ENCODE measurements around the gene UPK3B. TPM values are rescaled to one million over a fixed set of nuclear protein-coding genes. Genes with fewer than 3 reads are reported as not detected.
"Not testable (repeated sequence)": the region's sequence is repeated elsewhere in the genome, so short reads cannot be mapped to it uniquely, and the experiment has no call there.

The UPK3B gene
- total RNA-seq (2014; rRNA removed; shearing (Covaris generic)): 0.33 and 0.69 TPM in 2 replicates

DNA sequence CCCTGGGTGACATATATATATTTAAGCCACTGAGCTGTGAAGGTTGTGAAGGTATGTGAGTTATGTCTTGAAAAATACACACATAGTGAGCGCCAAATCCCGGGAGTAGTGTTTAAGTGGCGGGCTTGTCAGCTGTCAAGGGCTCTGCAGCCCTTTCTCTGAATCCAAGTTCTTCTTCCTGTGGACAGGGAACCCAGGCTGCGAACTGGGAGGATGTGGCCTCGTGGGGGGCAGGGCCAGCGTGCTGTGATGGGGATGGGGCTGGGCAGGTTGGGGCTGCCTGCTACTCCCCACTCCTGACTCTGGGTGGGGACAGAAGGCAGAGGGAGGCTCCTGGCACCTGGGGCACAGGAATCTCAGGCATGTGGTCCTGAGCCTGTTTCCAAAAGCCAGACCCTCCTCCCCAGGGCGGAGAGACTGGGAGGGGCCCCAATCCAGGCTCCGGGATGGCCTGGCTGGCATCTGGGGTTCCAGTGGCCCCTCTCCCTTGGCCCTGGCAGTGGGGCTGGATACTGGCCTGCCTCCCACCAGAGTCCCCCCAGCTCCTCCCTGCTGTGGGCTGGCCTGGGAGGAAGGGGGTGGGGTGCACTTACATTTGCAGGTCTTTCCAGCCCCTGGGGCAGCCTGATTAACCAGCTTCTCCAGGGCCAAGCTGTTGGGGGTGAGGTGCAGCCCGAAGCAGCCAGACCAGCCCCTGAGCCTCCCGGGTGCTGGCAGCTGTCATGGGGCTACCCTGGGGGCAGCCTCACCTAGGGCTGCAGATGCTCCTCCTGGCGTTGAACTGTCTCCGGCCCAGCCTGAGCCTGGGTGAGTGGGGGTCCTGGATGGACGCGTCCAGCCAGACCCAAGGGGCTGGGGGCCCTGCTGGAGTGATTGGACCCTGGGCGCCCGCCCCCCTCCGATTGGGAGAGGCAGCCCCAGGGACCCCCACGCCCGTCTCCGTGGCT lies at the start of gene UPK3B:
Gene UPK3B (plus strand): TSS at position 622 of the 947 bp plus-strand sequence. CDS start 101 bp downstream, at position 723.
- H3K4me3 ChIP-seq: peak within 1 kb of the TSS; percentile 13
- H3K9me3 ChIP-seq (replicated peaks): no peaks in the 10 kb centered on the region
- no peaks in the 10 kb centered on the region for H3K36me3 ChIP-seq
- peaks cover 28% of the 10 kb centered on the region for H3K4me1 ChIP-seq
- peak within 1 kb of the TSS; percentile 12; the same call in 1 of the 2 replicates for H3K27ac ChIP-seq
- no peaks in the 10 kb centered on the region for H3K27me3 ChIP-seq
- peak; percentile 70 to 71 for DNase-seq

GRCh38 chr7:76460767-76461166 lies 49.6 kb upstream of the UPK3B start:
- H3K27me3 ChIP-seq; H3K36me3 ChIP-seq; H3K9me3 ChIP-seq (replicated peaks); DNase-seq; H3K4me1 ChIP-seq; H3K4me3 ChIP-seq; H3K27ac ChIP-seq: not testable (repeated sequence)

DNA sequence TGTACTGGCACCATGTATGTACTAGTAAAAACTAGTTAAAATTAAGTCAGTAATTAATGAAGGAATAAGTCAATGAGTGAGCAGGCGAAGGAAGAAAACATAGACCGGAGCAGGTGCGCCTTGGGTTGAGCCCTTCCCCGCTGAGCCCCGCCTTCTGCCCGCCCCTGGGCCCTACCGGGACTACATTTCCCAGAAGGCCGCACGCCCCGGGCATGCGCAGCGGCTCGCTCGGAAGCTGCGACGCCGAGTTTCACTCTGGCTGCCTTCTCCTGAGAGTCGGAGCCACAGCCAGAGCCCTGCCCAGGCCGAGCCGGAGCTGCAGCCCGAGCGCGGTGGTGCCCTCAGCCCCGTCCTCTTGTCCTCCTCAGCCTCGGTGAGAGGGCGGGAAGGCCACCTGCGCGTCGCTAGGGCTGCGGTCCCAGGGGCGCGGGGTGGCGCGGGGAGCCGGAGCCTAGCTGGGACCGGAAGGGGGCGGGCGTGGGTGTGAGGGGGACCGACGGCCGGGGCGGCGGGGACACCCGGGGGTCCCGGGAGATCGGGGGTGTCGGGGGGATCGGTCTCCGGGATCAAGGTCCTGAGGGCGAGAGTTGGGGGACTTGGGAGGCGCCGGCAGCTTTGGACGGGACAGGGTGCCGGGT lies 48.8 kb upstream of the UPK3B start, which contains the start of gene DTX2:
Gene DTX2 (plus strand): TSS at position 246 of the 638 bp plus-strand sequence. CDS start 18,801 bp downstream, outside the sequence.
- H3K9me3 ChIP-seq (replicated peaks); H3K27me3 ChIP-seq; H3K27ac ChIP-seq; H3K4me3 ChIP-seq; H3K4me1 ChIP-seq; H3K36me3 ChIP-seq: not testable (repeated sequence)
- peak in 1 of 2 experiments; percentile 22 for DNase-seq

- not testable (repeated sequence) for H3K9me3 ChIP-seq (replicated peaks); H3K36me3 ChIP-seq; H3K4me3 ChIP-seq; H3K4me1 ChIP-seq; DNase-seq; H3K27me3 ChIP-seq; H3K27ac ChIP-seq
Measured at GRCh38 chr7:76462271-76462882, 48.0 kb upstream of the UPK3B start.

DNA sequence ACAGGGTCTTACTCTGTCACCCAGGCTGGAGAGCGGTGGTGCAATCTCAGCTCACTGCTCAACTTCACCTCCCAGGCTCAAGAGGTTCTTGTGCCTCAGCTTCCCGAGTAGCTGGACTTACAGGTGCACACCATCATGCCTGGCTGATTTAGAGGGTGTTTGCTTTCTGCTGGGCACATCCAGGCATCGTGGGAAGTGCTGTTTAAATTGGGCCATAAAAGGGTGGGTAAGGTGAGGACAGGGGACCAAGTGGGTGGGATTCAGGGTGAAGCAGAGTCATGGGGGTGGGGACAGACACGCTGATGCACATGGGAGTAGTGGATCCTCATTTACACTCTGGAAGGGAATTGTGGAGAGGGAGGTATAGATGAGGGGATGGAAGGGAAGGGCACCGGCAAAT lies 45.4 kb upstream of the UPK3B start:
- not testable (repeated sequence) for H3K27ac ChIP-seq; DNase-seq; H3K4me1 ChIP-seq; H3K27me3 ChIP-seq; H3K4me3 ChIP-seq; H3K9me3 ChIP-seq (replicated peaks); H3K36me3 ChIP-seq

- not testable (repeated sequence) for H3K4me3 ChIP-seq; H3K4me1 ChIP-seq; DNase-seq; H3K9me3 ChIP-seq (replicated peaks); H3K27ac ChIP-seq; H3K36me3 ChIP-seq; H3K27me3 ChIP-seq
Measured at GRCh38 chr7:76465950-76466349, 44.4 kb upstream of the UPK3B start.

DNA sequence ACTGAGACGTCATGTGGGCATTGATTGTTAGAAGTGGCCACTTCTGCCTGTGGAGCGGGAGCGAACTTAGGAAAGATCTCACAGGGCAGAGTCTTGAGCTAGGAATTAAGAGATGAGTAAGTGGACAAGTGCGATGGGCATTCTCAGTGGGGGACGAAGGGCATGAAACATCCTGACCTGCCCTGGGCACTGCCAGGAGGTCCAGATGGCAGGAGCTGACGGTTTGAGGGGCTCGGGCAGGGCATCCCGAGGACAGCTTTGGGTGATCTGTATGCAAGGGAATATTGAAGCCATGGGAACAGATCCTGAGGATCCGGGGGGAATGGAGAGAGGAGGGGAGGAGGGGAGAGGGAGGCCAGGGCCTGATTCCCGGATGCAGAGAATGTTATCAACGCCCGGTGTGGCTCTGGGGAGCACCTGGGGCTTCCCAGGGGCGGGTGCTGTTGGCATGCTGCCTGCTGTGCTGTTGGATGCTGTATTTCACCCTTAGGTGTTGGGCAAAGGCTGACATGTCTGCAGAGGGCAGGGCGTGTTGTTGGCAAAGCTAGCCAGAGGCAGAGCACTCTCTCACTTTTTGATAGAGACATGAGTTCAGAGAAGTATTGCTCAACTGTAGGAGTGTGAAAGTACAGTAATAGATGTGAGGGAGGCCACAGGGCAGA lies 42.5 kb upstream of the UPK3B start:
- not testable (repeated sequence) for H3K36me3 ChIP-seq; H3K27me3 ChIP-seq; H3K4me1 ChIP-seq; DNase-seq; H3K27ac ChIP-seq; H3K4me3 ChIP-seq; H3K9me3 ChIP-seq (replicated peaks)

DNA sequence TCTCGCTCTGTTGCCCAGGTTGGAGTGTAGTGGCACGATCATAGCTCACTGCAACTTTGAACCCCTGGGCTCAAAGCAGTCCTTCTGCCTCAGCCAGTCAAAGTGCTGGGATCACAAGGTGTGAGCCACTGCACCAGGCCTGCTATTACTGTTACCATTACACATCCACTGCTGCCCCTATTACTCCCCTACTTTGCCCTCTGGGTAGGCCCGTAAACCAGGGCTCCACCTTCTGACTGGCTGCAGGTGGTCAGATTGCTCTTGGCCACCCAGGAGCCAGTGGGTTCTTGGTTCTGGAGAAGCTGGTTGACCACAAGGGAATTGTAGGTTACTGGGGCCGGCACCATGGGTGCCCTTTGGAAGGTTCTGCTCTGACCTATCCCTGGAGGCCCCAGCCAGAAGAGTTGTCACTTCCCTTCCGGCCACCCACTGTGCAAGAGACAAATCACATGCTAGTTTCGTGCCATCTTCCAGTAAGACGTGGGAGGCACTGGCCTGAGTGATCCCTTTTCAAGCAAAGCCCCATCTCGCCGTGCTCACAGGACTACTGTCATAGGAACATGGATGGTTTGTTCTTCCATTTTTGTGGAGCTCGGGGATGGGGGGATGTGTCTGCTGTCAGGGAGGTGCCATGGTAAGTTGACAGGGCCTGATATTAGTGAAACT lies 38.7 kb upstream of the UPK3B start:
- H3K27ac ChIP-seq; H3K9me3 ChIP-seq (replicated peaks); H3K4me1 ChIP-seq; DNase-seq; H3K36me3 ChIP-seq; H3K4me3 ChIP-seq; H3K27me3 ChIP-seq: not testable (repeated sequence)

- H3K36me3 ChIP-seq; DNase-seq; H3K9me3 ChIP-seq (replicated peaks); H3K4me3 ChIP-seq; H3K27ac ChIP-seq; H3K4me1 ChIP-seq; H3K27me3 ChIP-seq: not testable (repeated sequence)
Measured at GRCh38 chr7:76473097-76473496, 37.3 kb upstream of the UPK3B start.

DNA sequence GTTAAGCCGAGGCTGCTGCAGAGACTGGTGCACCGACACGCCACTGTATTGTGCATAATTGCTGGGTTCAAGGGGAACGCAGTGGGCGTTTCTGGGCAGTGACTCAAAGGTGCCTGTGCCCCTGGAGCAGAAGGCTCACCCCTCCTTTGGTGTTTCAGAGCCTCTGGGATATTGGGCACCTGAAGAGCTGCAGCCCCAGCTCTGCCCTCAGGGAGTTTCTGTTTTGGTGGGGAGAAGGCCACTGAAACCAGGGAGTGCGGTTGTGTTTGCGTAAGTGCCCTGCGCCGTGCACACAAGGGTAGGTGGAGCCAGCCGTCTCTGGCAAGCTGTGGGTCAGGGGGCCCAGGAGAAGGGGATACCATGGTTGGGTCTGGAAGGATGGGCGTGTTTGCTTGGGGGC lies 34.1 kb upstream of the UPK3B start:
- not testable (repeated sequence) for H3K9me3 ChIP-seq (replicated peaks); DNase-seq; H3K27ac ChIP-seq; H3K36me3 ChIP-seq; H3K27me3 ChIP-seq; H3K4me3 ChIP-seq; H3K4me1 ChIP-seq

DNA sequence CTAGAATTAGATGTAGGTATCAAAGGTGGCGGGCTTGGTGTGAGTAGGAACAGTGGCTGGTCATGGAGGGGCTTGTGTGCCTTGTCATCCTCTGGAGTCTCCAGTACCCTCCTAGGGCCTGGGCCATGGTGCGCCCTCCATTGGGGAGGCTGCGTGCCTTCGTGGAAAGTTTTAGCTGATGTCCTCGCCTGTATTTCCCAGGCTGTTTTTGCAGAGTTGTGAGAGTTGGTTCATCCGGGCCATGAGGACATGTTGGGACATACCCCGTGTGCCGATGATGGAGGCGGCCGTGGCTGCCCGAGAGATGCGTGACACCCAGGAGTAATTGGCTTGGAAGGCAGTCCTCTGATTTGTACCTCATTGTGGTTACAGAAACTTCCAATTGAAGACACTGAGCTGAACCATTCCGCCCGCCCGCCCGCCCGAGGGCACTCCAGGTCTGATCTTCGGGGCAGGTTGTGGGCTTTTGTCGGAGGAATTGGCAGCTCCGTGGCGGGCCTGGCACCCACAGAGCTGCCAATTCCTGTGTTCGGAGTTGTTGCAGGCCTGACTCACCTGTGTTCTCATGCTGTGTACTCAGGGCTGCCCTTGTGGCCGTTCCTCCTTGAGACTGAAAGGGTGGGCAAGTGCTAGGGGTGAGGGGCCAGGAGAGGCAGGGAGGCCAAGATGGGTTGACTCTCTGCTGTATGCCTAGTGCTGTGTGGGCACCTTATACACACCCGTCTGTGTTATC lies 33.4 kb upstream of the UPK3B start:
- H3K27ac ChIP-seq; H3K27me3 ChIP-seq; DNase-seq; H3K4me1 ChIP-seq; H3K4me3 ChIP-seq; H3K9me3 ChIP-seq (replicated peaks); H3K36me3 ChIP-seq: not testable (repeated sequence)

DNA sequence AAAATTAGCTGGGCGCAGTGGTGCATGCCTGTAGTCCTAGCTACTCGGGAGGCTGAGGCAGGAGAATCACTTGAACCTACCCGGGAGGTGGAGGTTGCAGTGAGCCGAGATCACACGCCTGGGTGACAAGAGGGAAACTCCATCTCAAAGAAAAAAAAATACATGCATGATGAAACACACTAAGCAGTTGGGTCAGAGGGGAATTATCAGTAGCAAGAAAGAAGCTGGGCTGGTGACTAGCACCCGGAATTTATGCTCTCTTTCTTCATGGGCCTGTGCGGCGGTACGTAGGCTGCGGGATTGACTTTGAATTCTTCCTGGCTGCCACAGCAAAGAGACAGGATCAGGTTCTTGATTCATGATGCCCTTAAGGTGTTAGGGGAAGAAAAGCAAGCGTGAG lies 30.7 kb upstream of the UPK3B start:
- not testable (repeated sequence) for H3K4me1 ChIP-seq; H3K4me3 ChIP-seq; H3K27me3 ChIP-seq; DNase-seq; H3K9me3 ChIP-seq (replicated peaks); H3K36me3 ChIP-seq; H3K27ac ChIP-seq

- not testable (repeated sequence) for H3K4me1 ChIP-seq; H3K36me3 ChIP-seq; DNase-seq; H3K27ac ChIP-seq; H3K9me3 ChIP-seq (replicated peaks); H3K4me3 ChIP-seq; H3K27me3 ChIP-seq
Measured at GRCh38 chr7:76480403-76481253, 29.7 kb upstream of the UPK3B start.
